ENCODE data around the gene TRMT2B. TPM values are rescaled to one million over a fixed set of nuclear protein-coding genes. Genes with fewer than 3 reads are reported as not detected.
A peak's percentile ranks its signal among the peaks of the same experiment; 100 is the strongest.

TRMT2B gene
- total and polyA plus RNA-seq, 3 experiments from 2014 or later: 18.0 to 45.5 (median 19.0) TPM

DNA sequence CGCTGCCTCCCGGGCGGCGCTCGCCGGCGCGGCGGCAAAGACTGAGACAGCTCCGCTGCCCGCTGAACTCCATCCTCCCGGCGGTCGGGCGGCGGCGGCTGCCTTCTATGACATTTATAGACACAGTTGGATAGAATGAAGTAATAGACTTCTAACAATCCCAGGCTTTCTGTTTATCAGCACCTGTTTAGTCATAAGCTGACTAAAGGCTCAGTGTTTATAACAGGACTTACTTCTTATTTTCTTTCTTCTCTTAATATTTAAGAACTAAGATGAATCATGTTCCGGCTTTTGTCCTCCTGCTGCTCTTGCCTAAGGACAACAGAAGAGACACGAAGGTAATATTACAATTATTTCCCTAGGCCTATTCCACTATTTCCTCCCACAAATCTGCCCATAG lies 78.5 kb downstream of the TRMT2B start:
- Mint-ChIP-seq H3K4me1 (no peaks in the 10 kb centered on the region), H3K4me3 (no peak overlapping the region), H3K27me3 (no peaks in the 10 kb centered on the region), H3K36me3 (peaks cover 0 to 5% (median 4%) of the 10 kb centered on the region in 3 donors), H3K27ac (no peak overlapping the region), H3K9me3 (no peaks in the 10 kb centered on the region)
- H3K36me3 ChIP-seq (ENCODE audit: insufficient read depth, low read length): no peaks in the 10 kb centered on the region
- ChIA-PET CTCF (no interaction called here), POLR2A (no interaction called here)
- H3K9me3 ChIP-seq (ENCODE audit: low read length): no peaks in the 10 kb centered on the region
- H3K4me1 ChIP-seq (ENCODE audit: insufficient read depth, low read length): no peaks in the 10 kb centered on the region
- H3K4me3 ChIP-seq (ENCODE audit: low read length): no peak overlapping the region
- H3K27ac ChIP-seq (ENCODE audit: low read depth, low read length): no peak overlapping the region
- no peak for DNase-seq
- no peaks in the 10 kb centered on the region for H3K27me3 ChIP-seq (ENCODE audit: insufficient read depth, low read length, poor library complexity, severe bottlenecking)

GRCh38 chrX:100969936-100970335 lies 82.0 kb downstream of the TRMT2B start:
- no peaks in the 10 kb centered on the region for H3K4me1 ChIP-seq (ENCODE audit: insufficient read depth, low read length)
- Mint-ChIP-seq H3K4me3 (no peak overlapping the region), H3K36me3 (peaks cover 0 to 3% (median 2%) of the 10 kb centered on the region in 3 donors), H3K9me3 (no peaks in the 10 kb centered on the region), H3K27ac (no peak overlapping the region), H3K27me3 (no peaks in the 10 kb centered on the region), H3K4me1 (no peaks in the 10 kb centered on the region)
- H3K4me3 ChIP-seq (ENCODE audit: low read length): no peak overlapping the region
- DNase-seq: no peak
- POLR2A ChIA-PET: no interaction called here
- no peaks in the 10 kb centered on the region for H3K27me3 ChIP-seq (ENCODE audit: insufficient read depth, low read length, poor library complexity, severe bottlenecking)
- H3K36me3 ChIP-seq (ENCODE audit: insufficient read depth, low read length): no peaks in the 10 kb centered on the region
- H3K9me3 ChIP-seq (ENCODE audit: low read length): no peaks in the 10 kb centered on the region
- CTCF ChIA-PET: no interaction called here
- H3K27ac ChIP-seq (ENCODE audit: low read depth, low read length): no peak overlapping the region

DNA sequence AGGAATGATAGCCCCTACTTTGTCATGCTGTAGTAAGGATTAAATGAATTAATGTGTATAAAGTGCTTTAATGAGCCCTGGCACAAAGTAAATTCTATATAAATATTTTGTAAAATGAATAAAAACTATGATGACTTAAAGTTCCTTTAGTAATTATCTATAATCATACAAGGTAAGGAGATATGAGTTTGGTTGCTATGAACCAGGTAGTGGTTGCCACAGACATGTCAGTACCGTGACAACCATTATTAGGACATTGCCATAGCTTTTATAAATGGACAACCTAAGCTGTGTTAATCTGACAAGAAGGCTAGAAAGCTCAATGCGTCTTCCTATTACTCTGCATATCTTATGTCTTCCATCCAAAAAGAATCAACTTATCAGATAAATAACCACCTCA lies 82.5 kb downstream of the TRMT2B start, which contains the start of gene ARL13A:
Gene ARL13A, plus strand, starts transcription at position 301 of the 400 bp plus-strand sequence. CDS start 3,982 bp downstream, outside the sequence.
- no peak within 1 kb of the TSS for H3K27ac ChIP-seq (ENCODE audit: low read depth, low read length)
- POLR2A ChIA-PET: no interaction called here
- Mint-ChIP-seq H3K9me3 (no peaks in the 10 kb centered on the region), H3K36me3 (peaks cover 0 to 2% (median 0%) of the 10 kb centered on the region in 3 donors), H3K27ac (peak within 1 kb of the TSS in 1 of 8 donors; percentile 43), H3K4me3 (no peak within 1 kb of the TSS), H3K27me3 (no peaks in the 10 kb centered on the region), H3K4me1 (no peaks in the 10 kb centered on the region)
- no peak for DNase-seq
- no peaks in the 10 kb centered on the region for H3K9me3 ChIP-seq (ENCODE audit: low read length)
- CTCF ChIA-PET: no interaction called here
- H3K27me3 ChIP-seq (ENCODE audit: insufficient read depth, low read length, poor library complexity, severe bottlenecking): no peaks in the 10 kb centered on the region
- H3K4me3 ChIP-seq (ENCODE audit: low read length): no peak within 1 kb of the TSS
- no peaks in the 10 kb centered on the region for H3K36me3 ChIP-seq (ENCODE audit: insufficient read depth, low read length)
- H3K4me1 ChIP-seq (ENCODE audit: insufficient read depth, low read length): no peaks in the 10 kb centered on the region

DNA sequence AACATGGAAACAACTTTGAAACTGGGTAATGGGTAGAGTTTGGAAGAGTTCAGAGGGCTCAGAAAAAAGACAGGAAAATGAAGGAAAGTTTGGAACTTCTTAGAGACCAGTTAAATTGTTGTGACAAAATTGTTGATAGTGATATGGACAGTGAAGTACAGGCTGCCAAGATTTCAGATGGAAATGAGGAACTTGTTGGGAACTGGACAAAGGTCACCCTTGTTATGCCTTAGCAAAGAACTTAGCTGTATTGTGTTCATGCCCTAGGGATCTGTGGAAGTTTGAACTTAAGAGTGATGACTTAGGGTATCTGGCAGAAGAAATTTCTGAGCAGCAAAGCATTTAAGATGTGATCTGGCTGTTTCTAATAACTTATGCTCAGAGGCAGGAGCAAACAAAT lies 87.5 kb downstream of the TRMT2B start:
- no peaks in the 10 kb centered on the region for H3K36me3 ChIP-seq (ENCODE audit: insufficient read depth, low read length)
- Mint-ChIP-seq H3K4me3 (no peak overlapping the region), H3K27ac (no peak overlapping the region), H3K36me3 (no peaks in the 10 kb centered on the region), H3K9me3 (peaks cover 0 to under 1% (median 0%) of the 10 kb centered on the region in 5 donors), H3K4me1 (no peaks in the 10 kb centered on the region), H3K27me3 (no peaks in the 10 kb centered on the region)
- no peaks in the 10 kb centered on the region for H3K27me3 ChIP-seq (ENCODE audit: insufficient read depth, low read length, poor library complexity, severe bottlenecking)
- H3K9me3 ChIP-seq (ENCODE audit: low read length): no peaks in the 10 kb centered on the region
- CTCF ChIA-PET: no interaction called here
- H3K4me1 ChIP-seq (ENCODE audit: insufficient read depth, low read length): no peaks in the 10 kb centered on the region
- POLR2A ChIA-PET: no interaction called here
- no peak for DNase-seq
- H3K4me3 ChIP-seq (ENCODE audit: low read length): no peak overlapping the region
- H3K27ac ChIP-seq (ENCODE audit: low read depth, low read length): no peak overlapping the region

DNA sequence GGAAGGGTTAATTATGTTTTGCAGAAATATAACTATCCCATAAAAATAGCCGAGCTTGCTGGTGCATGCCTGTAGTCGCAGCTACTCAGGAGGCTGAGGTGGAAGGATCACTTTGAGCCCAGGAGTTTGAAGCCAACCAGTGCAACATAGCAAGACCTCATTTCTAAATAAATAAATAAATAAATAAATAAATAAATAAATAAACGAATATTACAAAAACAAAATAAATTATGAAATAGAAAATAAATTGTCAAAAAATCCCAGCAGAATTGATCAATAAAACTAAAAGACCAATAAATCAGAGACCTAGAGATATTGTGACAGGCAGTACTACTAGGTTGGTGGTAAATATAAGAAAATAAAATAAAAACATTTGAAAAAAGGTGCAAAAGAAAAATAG lies 89.1 kb downstream of the TRMT2B start:
- no peak overlapping the region for H3K4me3 Mint-ChIP-seq
- Histone ChIP-seq H3K27me3 (ENCODE audit: insufficient read depth, low read length, poor library complexity, severe bottlenecking) (no peaks in the 10 kb centered on the region), H3K9me3 (ENCODE audit: low read length) (no peaks in the 10 kb centered on the region), H3K36me3 (ENCODE audit: insufficient read depth, low read length) (no peaks in the 10 kb centered on the region), H3K4me3 (ENCODE audit: low read length) (no peak overlapping the region), H3K4me1 (ENCODE audit: insufficient read depth, low read length) (no peaks in the 10 kb centered on the region), H3K27ac (ENCODE audit: low read depth, low read length) (no peak overlapping the region)
- no peaks in the 10 kb centered on the region for H3K36me3 Mint-ChIP-seq
- CTCF ChIA-PET: no interaction called here
- H3K27ac Mint-ChIP-seq: no peak overlapping the region
- POLR2A ChIA-PET: no interaction called here
- H3K27me3 Mint-ChIP-seq: no peaks in the 10 kb centered on the region
- DNase-seq: no peak
- peaks cover 0 to 3% (median 0%) of the 10 kb centered on the region in 5 donors for H3K9me3 Mint-ChIP-seq
- H3K4me1 Mint-ChIP-seq: no peaks in the 10 kb centered on the region

Other genes with a start within 250 kb of the TRMT2B start
- 10 to 100 TPM; 55.6 to 59.5 TPM for gene CSTF2, start 231.7 kb downstream of the TRMT2B start, total RNA-seq
- gene CSTF2, start 231.7 kb downstream of the TRMT2B start, polyA plus RNA-seq: 13.5 TPM
- not detected for gene NOX1, start 177.8 kb downstream of the TRMT2B start, total RNA-seq
- not detected for gene NOX1, start 177.8 kb downstream of the TRMT2B start, polyA plus RNA-seq
- gene XKRX, start 123.2 kb downstream of the TRMT2B start, total RNA-seq: not detected
- not detected for gene XKRX, start 123.2 kb downstream of the TRMT2B start, polyA plus RNA-seq
- gene ARL13A, start 82.4 kb downstream of the TRMT2B start, total RNA-seq: not detected
- gene ARL13A, start 82.4 kb downstream of the TRMT2B start, polyA plus RNA-seq: not detected
- gene TMEM35A, start 26.8 kb upstream of the TRMT2B start, total RNA-seq: not detected
- not detected for gene TMEM35A, start 26.8 kb upstream of the TRMT2B start, polyA plus RNA-seq
- gene CENPI, start 46.1 kb upstream of the TRMT2B start, total RNA-seq: 10 to 100 TPM; 12.8 to 15.5 TPM
- gene CENPI, start 46.1 kb upstream of the TRMT2B start, polyA plus RNA-seq: 0.15 TPM
- under 1 TPM; 0.18 TPM for gene DRP2, start 167.7 kb upstream of the TRMT2B start, total RNA-seq
- not detected for gene DRP2, start 167.7 kb upstream of the TRMT2B start, polyA plus RNA-seq
- gene TAF7L, start 239.2 kb upstream of the TRMT2B start, total RNA-seq: not detected
- not detected for gene TAF7L, start 239.2 kb upstream of the TRMT2B start, polyA plus RNA-seq

All from CD8-positive, alpha-beta memory T cell (primary cell).